PFSK-1 (cell line): ENCODE measurements around the gene SSR2.

Source experiments
- FOXP2 ChIP-seq: optimal IDR thresholded peaks from 2 replicates; pipeline ENCODE3; 2011; ENCODE audit warnings: borderline replicate concordance, control low read depth, inconsistent platforms; ENCODE audit not compliant: insufficient read depth; ENCODE audit errors: extremely low read length, extremely low read depth
- POLR2AphosphoS5 ChIP-seq: IDR thresholded peaks from 2 replicates; pipeline ENCODE4 v1.6.1; 2012; ENCODE audit warnings: low read depth, mild to moderate bottlenecking, control low read depth, low read length, moderate library complexity
- TF ChIP-seq, protein P1 (sequence below), 2 experiments: IDR thresholded peaks; 2 replicates each; pipeline versions ENCODE4 v1.6.1 to v1.8.0; 2011 to 2012; ENCODE audit warnings: low read depth in 2 of 2, low read length in 2 of 2, control low read depth in 1 of 2, inconsistent platforms in 1 of 2, mild to moderate bottlenecking in 1 of 2, moderate library complexity in 1 of 2; ENCODE audit not compliant: insufficient read depth in 1 of 2

DNA sequence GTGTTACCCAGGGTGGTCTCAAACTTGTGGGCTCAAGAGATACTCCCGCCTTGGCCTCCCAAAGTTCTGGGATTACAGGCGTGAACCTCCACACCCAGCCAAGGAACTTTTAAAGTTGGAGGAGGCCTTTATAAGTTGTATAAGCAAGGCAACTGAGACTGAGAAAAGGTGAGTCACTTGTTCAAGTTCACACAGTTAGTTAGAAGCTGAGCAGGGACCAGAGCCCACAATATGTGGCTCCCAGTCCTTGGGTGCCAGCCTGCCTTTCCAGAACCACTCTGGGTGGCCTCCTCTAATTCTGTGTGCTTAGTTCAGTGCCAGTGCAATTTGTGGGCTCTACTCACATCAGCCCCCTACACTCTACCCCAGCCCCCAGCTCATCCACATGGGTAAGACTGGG lies 43.9 kb upstream of the SSR2 start:
- TF ChIP-seq FOXP2 (no peak), POLR2AphosphoS5 (no peak)
- TF ChIP-seq, protein P1, sequence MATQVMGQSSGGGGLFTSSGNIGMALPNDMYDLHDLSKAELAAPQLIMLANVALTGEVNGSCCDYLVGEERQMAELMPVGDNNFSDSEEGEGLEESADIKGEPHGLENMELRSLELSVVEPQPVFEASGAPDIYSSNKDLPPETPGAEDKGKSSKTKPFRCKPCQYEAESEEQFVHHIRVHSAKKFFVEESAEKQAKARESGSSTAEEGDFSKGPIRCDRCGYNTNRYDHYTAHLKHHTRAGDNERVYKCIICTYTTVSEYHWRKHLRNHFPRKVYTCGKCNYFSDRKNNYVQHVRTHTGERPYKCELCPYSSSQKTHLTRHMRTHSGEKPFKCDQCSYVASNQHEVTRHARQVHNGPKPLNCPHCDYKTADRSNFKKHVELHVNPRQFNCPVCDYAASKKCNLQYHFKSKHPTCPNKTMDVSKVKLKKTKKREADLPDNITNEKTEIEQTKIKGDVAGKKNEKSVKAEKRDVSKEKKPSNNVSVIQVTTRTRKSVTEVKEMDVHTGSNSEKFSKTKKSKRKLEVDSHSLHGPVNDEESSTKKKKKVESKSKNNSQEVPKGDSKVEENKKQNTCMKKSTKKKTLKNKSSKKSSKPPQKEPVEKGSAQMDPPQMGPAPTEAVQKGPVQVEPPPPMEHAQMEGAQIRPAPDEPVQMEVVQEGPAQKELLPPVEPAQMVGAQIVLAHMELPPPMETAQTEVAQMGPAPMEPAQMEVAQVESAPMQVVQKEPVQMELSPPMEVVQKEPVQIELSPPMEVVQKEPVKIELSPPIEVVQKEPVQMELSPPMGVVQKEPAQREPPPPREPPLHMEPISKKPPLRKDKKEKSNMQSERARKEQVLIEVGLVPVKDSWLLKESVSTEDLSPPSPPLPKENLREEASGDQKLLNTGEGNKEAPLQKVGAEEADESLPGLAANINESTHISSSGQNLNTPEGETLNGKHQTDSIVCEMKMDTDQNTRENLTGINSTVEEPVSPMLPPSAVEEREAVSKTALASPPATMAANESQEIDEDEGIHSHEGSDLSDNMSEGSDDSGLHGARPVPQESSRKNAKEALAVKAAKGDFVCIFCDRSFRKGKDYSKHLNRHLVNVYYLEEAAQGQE (IDR thresholded peaks at IDR 0.05; ENCODE audit: insufficient read depth in 1 of 2, low read depth in 2 of 2, low read length in 2 of 2) = no peak
